Breast epithelium (tissue), 3 donors: ENCODE results near the gene LY86.
"Not testable (repeated sequence)": the region's sequence is repeated elsewhere in the genome, so short reads cannot be mapped to it uniquely, and the experiment has no call there.

Experiments
- POLR2A ChIP-seq: fragments of 450-650 bp; IDR thresholded peaks from one replicate; pipeline ENCODE4 v1.6.1; 2016; ENCODE audit warnings: antibody characterized with exemption, mild to moderate bottlenecking, moderate library complexity
- POLR2AphosphoS5 ChIP-seq, 3 donors: sonication (generic); formaldehyde crosslinking; IDR thresholded peaks; one replicate each; pipeline ENCODE4 v1.6.1; 2017; ENCODE audit warnings: antibody characterized with exemption in 3 of 3
- TF ChIP-seq, protein P1 (sequence below), 3 donors: fragments of 450-650 bp; IDR thresholded peaks; one replicate each; pipeline ENCODE4 v1.5.1; 2016 to 2017; ENCODE audit warnings: antibody characterized with exemption in 3 of 3, mild to moderate bottlenecking in 3 of 3, moderate library complexity in 3 of 3

DNA sequence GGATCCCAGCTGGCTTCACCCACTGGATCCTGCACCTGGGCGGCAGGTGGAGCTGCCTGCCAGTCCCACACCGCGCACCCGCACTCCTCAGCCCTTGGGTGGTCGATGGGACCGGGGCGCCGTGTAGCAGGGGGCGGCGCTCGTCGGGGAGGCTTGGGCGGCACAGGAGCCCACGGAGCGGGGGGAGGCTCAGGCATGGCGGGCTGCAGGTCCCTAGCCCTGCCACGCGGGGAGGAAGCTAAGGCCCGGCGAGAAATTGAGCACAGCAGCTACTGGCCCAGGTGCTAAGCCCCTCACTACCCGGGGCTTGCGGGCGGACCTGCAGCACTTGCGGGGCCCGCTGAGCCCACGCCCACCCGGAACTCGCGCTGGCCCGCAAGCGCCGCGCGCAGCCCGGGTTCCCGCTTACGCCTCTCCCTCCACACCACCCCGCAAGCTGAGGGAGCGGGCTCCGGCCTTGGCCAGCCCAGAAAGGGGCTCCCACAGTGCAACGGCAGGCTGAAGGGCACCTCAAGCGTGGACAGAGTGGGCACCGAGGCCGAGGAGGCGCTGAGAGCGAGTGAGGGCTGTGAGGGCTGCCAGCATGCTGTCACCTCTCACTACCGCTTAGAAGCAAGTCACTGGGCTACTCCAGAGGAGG, 18.0 kb downstream of the LY86 start:
- TF ChIP-seq, protein P1, sequence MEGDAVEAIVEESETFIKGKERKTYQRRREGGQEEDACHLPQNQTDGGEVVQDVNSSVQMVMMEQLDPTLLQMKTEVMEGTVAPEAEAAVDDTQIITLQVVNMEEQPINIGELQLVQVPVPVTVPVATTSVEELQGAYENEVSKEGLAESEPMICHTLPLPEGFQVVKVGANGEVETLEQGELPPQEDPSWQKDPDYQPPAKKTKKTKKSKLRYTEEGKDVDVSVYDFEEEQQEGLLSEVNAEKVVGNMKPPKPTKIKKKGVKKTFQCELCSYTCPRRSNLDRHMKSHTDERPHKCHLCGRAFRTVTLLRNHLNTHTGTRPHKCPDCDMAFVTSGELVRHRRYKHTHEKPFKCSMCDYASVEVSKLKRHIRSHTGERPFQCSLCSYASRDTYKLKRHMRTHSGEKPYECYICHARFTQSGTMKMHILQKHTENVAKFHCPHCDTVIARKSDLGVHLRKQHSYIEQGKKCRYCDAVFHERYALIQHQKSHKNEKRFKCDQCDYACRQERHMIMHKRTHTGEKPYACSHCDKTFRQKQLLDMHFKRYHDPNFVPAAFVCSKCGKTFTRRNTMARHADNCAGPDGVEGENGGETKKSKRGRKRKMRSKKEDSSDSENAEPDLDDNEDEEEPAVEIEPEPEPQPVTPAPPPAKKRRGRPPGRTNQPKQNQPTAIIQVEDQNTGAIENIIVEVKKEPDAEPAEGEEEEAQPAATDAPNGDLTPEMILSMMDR (IDR thresholded peaks at IDR 0.05), result not testable (repeated sequence)
- not testable (repeated sequence) for TF ChIP-seq POLR2A; POLR2AphosphoS5 (IDR thresholded peaks at IDR 0.05)
